Activated CD4-positive, alpha-beta memory T cell treated with anti-CD3 and anti-CD28 coated beads for 36 hours (primary cell): ENCODE measurements around the gene TBCC. TPM values are rescaled to one million over a fixed set of nuclear protein-coding genes. Genes with fewer than 3 reads are reported as not detected.
A peak's percentile ranks its signal among the peaks of the same experiment; 100 is the strongest.
"Not testable (repeated sequence)": the region's sequence is repeated elsewhere in the genome, so short reads cannot be mapped to it uniquely, and the experiment has no call there.

ENCODE experiments used
- CTCF ChIA-PET: fragments of 350-600 bp; sonication (Branson Sonifier 250); formaldehyde crosslinking; loops from one replicate; lab custom pipeline; 2021; ENCODE audit warnings: antibody characterized with exemption, inconsistent platforms; lab: Charles Lee
- POLR2A ChIA-PET: fragments of 350-600 bp; sonication (Branson Sonifier 250); formaldehyde crosslinking; loops from one replicate; lab custom pipeline; 2021; ENCODE audit warnings: antibody characterized with exemption; lab: Charles Lee
- DNase-seq: peaks from one replicate; pipeline ENCODE4 v3.0.0-alpha.2; 2020
- H3K27ac Mint-ChIP-seq: one replicate; pipeline ENCODE4 v1.8.0; 2021; ENCODE audit warnings: mixed read lengths
- H3K27me3 Mint-ChIP-seq: one replicate; pipeline ENCODE4 v1.8.0; 2021; ENCODE audit warnings: mixed read lengths
- H3K36me3 Mint-ChIP-seq: one replicate; pipeline ENCODE4 v1.8.0; 2021; ENCODE audit warnings: mixed read lengths
- H3K4me1 Mint-ChIP-seq: one replicate; pipeline ENCODE4 v1.8.0; 2021; ENCODE audit warnings: low read depth, mixed read lengths
- H3K4me3 Mint-ChIP-seq: one replicate; pipeline ENCODE4 v1.8.0; 2021; ENCODE audit warnings: mild to moderate bottlenecking, mixed read lengths
- H3K9me3 Mint-ChIP-seq: one replicate; pipeline ENCODE4 v1.8.0; 2021; ENCODE audit warnings: mixed read lengths
- intact Hi-C: fragments of 100-400 bp; cut with micrococcal nuclease; formaldehyde crosslinking; loops from one replicate; pipeline ENCODE4 v1.15.1; 2023
- total RNA-seq, 2 experiments: library from RNA; stranded (reverse); gene quantifications; one replicate each; pipeline ENCODE4 v1.2.3, GENCODE V29; 2021

The TBCC gene
- total RNA-seq, 2 experiments from 2014 or later: 17.3 TPM

DNA sequence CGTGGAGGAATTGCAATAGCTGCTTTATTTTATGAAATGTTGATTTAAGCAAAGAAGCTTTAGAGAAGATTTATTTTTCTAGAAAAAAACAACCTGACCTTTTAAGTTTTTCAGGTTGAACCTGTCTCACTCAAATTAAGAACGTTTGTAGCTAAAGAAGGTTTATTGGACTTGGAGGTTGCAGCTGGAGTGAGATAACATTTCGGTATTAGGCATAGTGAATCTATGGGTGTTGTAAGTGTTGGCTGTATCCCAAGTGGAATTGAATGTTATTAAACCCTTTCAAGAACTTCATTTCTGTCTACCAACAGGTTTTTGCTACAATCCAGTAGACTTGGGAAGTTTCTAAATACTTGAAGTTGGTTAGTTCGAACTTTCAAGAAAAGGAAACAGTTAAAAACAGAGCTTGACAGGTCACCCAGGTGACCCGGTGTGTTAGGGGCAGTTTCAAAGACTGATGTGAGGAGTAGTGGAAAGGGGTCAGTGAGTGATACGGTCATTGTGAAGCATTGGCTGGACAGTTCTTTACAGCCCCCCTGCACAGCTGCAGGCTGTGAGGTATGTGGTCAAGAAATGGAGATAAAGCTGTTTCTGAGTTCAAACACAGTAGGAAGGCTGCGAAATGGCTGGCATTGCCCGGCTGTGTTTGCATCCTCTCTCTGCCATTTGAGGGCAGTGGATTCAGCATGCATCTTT is 2.4 kb upstream of the TBCC start:
- Mint-ChIP-seq H3K4me3 (peak overlapping the region; percentile 99), H3K27me3 (no peaks in the 10 kb centered on the region), H3K27ac (peak overlapping the region; percentile 96), H3K9me3 (no peaks in the 10 kb centered on the region), H3K4me1 (peaks cover 32% of the 10 kb centered on the region), H3K36me3 (peaks cover 11% of the 10 kb centered on the region)
- no peak for DNase-seq
- CTCF ChIA-PET: interaction anchor here (0.6 to 4.1 kb wide), 7 partner anchors 21 to 132 kb away, joined by 3 to 25 read pairs (median 4); partner anchors contain the start of gene RPL7L1
- POLR2A ChIA-PET: interaction anchor here (1.0 to 5.4 kb wide), 3 partner anchors 22 to 231 kb away, joined by 3 to 97 read pairs (median 16); partner anchors contain the start of genes BICRAL and PEX6
- intact Hi-C loops: loop anchor here (5.0 to 10.0 kb wide), 2 partner anchors 86 to 426 kb away; partner anchors contain the start of gene SRF

GRCh38 chr6:42746463-42747391 is 824 bp upstream of the TBCC start:
- Mint-ChIP-seq H3K27me3 (no peaks in the 10 kb centered on the region), H3K36me3 (peaks cover 8% of the 10 kb centered on the region), H3K27ac (peak overlapping the region; percentile 96), H3K4me1 (peaks cover 28% of the 10 kb centered on the region), H3K9me3 (peaks cover 2% of the 10 kb centered on the region), H3K4me3 (peak overlapping the region; percentile 99)
- ChIA-PET POLR2A (interaction anchor here (0.6 to 5.4 kb wide), 13 partner anchors 16 to 764 kb away, joined by 3 to 97 read pairs (median 8); partner anchors contain the start of genes BICRAL, CNPY3, KLC4 and LRRC73), CTCF (interaction anchor here (0.9 to 4.1 kb wide), 8 partner anchors 20 to 960 kb away, joined by 3 to 25 read pairs (median 4); partner anchors contain the start of genes RPL7L1 and TOMM6)
- intact Hi-C loops: loop anchor here (1.0 to 10.0 kb wide), 10 partner anchors 20 to 428 kb away; partner anchors contain the start of genes BICRAL, CNPY3, PPP2R5D and RPL7L1
- DNase-seq: peak; percentile 89

GRCh38 chr6:42745083-42745639 is 742 bp downstream of the TBCC start:
- H3K36me3 Mint-ChIP-seq: peaks cover 8% of the 10 kb centered on the region
- DNase-seq: peak; percentile 62
- H3K27me3 Mint-ChIP-seq: no peaks in the 10 kb centered on the region
- H3K27ac Mint-ChIP-seq: peak overlapping the region; percentile 96
- peak overlapping the region; percentile 99 for H3K4me3 Mint-ChIP-seq
- POLR2A ChIA-PET: interaction anchor here (0.6 to 5.4 kb wide), 11 partner anchors 19 to 479 kb away, joined by 3 to 97 read pairs (median 8); partner anchors contain the start of genes BICRAL, CNPY3, RPL7L1 and UBR2
- intact Hi-C loops: loop anchor here (5.0 to 10.0 kb wide), 2 partner anchors 83 to 430 kb away; partner anchors contain the start of gene SRF
- peaks cover 24% of the 10 kb centered on the region for H3K4me1 Mint-ChIP-seq
- H3K9me3 Mint-ChIP-seq: peaks cover 2% of the 10 kb centered on the region
- CTCF ChIA-PET: interaction anchor here (1.0 to 4.1 kb wide), 7 partner anchors 19 to 958 kb away, joined by 3 to 25 read pairs (median 3); partner anchors contain the start of genes RPL7L1 and TOMM6

- POLR2A ChIA-PET: interaction anchor here (2.8 to 5.4 kb wide), 3 partner anchors 18 to 39 kb away, joined by 15 to 97 read pairs (median 54); partner anchors contain the start of gene BICRAL
- Mint-ChIP-seq H3K4me3 (peak overlapping the region; percentile 99), H3K9me3 (peaks cover 2% of the 10 kb centered on the region), H3K27ac (no peak overlapping the region), H3K27me3 (no peaks in the 10 kb centered on the region), H3K36me3 (peaks cover 8% of the 10 kb centered on the region), H3K4me1 (peaks cover 24% of the 10 kb centered on the region)
- no peak for DNase-seq
- CTCF ChIA-PET: interaction anchor here (0.6 to 4.1 kb wide), 5 partner anchors 18 to 136 kb away, joined by 3 to 25 read pairs (median 5); partner anchors contain the start of gene RPL7L1
- intact Hi-C loops: loop anchor here (10.0 kb wide), 1 partner anchor 430 kb away; the partner anchor contains the start of gene SRF
Observed at GRCh38 chr6:42744351-42744893, 1.5 kb downstream of the TBCC start.

DNA sequence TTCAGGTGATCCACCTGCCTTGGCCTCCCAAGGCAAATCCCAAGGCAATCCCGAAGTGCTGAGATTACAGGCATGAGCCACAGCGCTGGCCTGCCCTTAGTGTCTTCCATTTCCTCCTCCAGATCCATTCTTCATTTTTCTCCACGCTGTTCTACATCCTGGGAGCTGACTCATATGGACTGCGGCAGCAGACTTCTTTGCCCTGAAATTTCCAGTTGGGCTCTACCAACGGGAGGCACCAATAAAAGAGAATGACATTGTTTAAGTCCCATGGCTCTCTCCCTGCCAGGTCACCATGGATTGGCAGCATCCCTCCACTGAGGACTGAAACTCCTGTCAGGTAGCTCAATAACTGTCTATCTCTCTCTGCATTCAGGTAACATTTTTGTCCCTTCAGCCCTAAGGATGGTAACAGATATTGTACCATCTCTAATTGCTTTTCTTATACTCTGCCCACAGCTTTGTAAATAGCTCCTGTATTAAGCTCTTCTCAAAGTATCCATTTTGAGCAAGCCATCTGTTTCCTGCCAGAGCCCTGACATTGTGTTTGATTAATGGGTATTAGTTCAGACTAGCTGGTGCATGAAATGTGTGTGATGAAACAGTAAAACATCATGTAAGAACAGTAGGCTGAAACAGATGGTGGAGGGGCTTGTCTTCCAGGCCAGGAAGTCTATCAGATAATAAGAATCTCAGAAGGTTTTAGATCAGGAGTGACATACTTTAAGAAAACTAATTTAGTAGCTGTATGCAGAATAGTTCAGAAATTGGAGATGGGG is 3.6 kb downstream of the TBCC start:
- intact Hi-C loops: loop anchor here (10.0 kb wide), 1 partner anchor 432 kb away; the partner anchor contains the start of gene SRF
- H3K36me3 Mint-ChIP-seq: peaks cover 8% of the 10 kb centered on the region
- H3K27me3 Mint-ChIP-seq: no peaks in the 10 kb centered on the region
- H3K4me3 Mint-ChIP-seq: no peak overlapping the region
- no peak overlapping the region for H3K27ac Mint-ChIP-seq
- ChIA-PET POLR2A (interaction anchor here (1.6 kb wide), 1 partner anchor 29 kb away, joined by 4 read pairs; no protein-coding TSS in a partner anchor), CTCF (interaction anchor here (1.0 to 1.1 kb wide), 3 partner anchors 15 to 401 kb away, joined by 3 to 4 read pairs (median 3); no protein-coding TSS in a partner anchor)
- H3K9me3 Mint-ChIP-seq: peaks cover 2% of the 10 kb centered on the region
- no peak for DNase-seq
- H3K4me1 Mint-ChIP-seq: peaks cover 9% of the 10 kb centered on the region

DNA sequence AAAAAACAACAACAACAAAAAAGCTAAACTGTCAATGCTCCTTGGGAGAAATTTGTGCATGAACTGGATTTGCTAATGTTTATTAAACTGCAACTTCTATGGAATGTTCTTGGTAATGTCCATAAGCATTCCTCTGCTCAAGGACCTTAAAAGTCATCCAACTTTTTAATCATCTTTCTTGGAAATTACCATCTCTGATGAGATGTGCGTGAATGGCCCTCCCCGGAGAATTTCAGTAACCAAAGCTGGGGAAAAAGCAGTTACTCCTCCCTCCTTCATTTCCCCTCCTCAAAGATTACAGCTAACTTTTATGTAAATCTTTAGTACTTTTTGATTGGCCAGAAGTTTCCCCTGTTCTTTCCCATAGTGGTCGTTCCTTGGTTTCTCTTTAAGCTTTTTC is 5.2 kb downstream of the TBCC start:
- Mint-ChIP-seq H3K27me3 (no peaks in the 10 kb centered on the region), H3K4me1 (peaks cover 8% of the 10 kb centered on the region), H3K9me3 (peaks cover 2% of the 10 kb centered on the region), H3K36me3 (peaks cover 6% of the 10 kb centered on the region), H3K4me3 (no peak overlapping the region), H3K27ac (no peak overlapping the region)
- ChIA-PET CTCF (interaction anchor here (1.3 kb wide), 1 partner anchor 14 kb away, joined by 5 read pairs; no protein-coding TSS in a partner anchor), POLR2A (no interaction called here)
- intact Hi-C loops: loop anchor here (10.0 kb wide), 1 partner anchor 434 kb away; the partner anchor contains the start of gene SRF
- no peak for DNase-seq

GRCh38 chr6:42735976-42736375 is 9.9 kb downstream of the TBCC start:
- H3K27me3 Mint-ChIP-seq: no peaks in the 10 kb centered on the region
- ChIA-PET CTCF (no interaction called here), POLR2A (no interaction called here)
- no peaks in the 10 kb centered on the region for H3K36me3 Mint-ChIP-seq
- intact Hi-C loops: no loop called here
- no peak overlapping the region for H3K4me3 Mint-ChIP-seq
- DNase-seq: no peak
- no peak overlapping the region for H3K27ac Mint-ChIP-seq
- no peaks in the 10 kb centered on the region for H3K9me3 Mint-ChIP-seq
- no peaks in the 10 kb centered on the region for H3K4me1 Mint-ChIP-seq

DNA sequence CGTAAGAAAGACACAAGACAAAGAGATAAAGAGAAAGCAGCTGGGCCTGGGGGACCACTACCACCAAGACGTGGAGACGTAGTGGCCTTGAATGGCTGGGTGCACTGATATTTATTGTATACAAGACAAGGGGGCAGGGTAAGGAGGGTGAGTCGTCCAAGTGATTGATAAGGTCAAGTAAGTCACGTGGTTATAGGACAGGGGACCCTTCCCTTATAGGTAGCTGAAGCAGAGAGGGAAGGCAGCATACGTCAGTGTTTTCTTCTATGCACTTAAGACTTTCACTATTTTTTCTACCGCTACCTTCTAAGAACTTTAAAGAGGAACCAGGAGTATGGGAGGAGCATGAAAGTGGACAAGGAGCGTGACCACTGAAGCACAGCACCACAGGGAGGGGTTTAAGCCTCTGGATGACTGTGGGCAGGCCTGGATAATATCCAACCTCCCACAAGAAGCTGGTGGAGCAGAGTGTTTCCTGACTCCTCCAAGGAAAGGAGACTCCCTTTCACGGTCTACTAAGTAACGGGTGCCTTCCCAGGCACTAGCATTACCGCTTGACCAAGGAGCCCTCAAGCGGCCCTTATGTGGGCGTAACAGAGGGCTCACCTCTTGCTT is 11.9 kb downstream of the TBCC start:
- H3K36me3 Mint-ChIP-seq, DNase-seq, H3K4me3 Mint-ChIP-seq, intact Hi-C loops, H3K27ac Mint-ChIP-seq, H3K27me3 Mint-ChIP-seq, H3K4me1 Mint-ChIP-seq, H3K9me3 Mint-ChIP-seq: not testable (repeated sequence)
- POLR2A ChIA-PET: interaction anchor here (0.6 kb wide), 1 partner anchor 85 kb away, joined by 3 read pairs; no protein-coding TSS in a partner anchor
- CTCF ChIA-PET: interaction anchor here (0.7 to 1.6 kb wide), 2 partner anchors 8 to 17 kb away, joined by 4 to 5 read pairs; no protein-coding TSS in a partner anchor

DNA sequence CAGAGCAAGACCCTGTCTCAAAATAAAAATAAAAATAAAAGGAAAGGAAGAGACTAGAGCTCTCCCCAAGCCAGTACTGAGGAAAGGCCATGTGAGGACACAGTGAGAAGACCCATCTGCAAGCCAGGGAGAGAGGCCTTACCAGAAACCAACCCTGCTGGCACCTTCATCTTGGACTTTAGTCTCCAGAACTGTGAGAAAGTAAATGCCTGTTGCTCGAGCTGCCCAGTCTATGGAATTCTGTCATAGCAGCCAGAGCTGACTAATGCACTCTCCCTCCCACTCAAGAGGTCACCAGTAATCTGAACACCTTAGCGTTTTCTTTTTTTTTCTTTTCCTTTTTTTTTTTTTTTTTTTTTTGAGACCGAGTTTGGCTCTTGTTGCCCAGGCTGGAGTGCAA is 16.2 kb downstream of the TBCC start:
- H3K36me3 Mint-ChIP-seq: no peaks in the 10 kb centered on the region
- POLR2A ChIA-PET: interaction anchor here (0.6 to 1.6 kb wide), 4 partner anchors 16 to 53 kb away, joined by 3 to 4 read pairs (median 3); partner anchors contain the start of gene TBCC
- no peaks in the 10 kb centered on the region for H3K9me3 Mint-ChIP-seq
- H3K4me1 Mint-ChIP-seq: peaks cover 20% of the 10 kb centered on the region
- CTCF ChIA-PET: interaction anchor here (1.6 kb wide), 1 partner anchor 68 kb away, joined by 6 read pairs; no protein-coding TSS in a partner anchor
- H3K27ac Mint-ChIP-seq: no peak overlapping the region
- DNase-seq: no peak
- intact Hi-C loops: loop anchor here (5.0 kb wide), 4 partner anchors 37 to 168 kb away; partner anchors contain the start of gene BICRAL
- no peaks in the 10 kb centered on the region for H3K27me3 Mint-ChIP-seq
- H3K4me3 Mint-ChIP-seq: no peak overlapping the region
